GM12878 (cell line): ENCODE data around the gene SLC35E2B. TPM values are rescaled to one million over a fixed set of nuclear protein-coding genes. Genes with fewer than 3 reads are reported as not detected.

Experiments used
- BCL11A ChIP-seq: IDR thresholded peaks from 2 replicates; pipeline ENCODE4 v1.6.1; 2011; ENCODE audit warnings: low read depth, low read length
- CBX5 ChIP-seq: sonication (generic); IDR thresholded peaks from 2 replicates; pipeline ENCODE4 v1.6.1; 2016; ENCODE audit warnings: low read depth, moderate library complexity, mild to moderate bottlenecking, inconsistent platforms
- CHD2 ChIP-seq: IDR thresholded peaks from 2 replicates; pipeline ENCODE4 v1.6.1; 2011; ENCODE audit warnings: low read depth, low read length, improper control_type of control experiment, borderline replicate concordance
- DPF2 ChIP-seq: fragments of 450-650 bp; IDR thresholded peaks from 2 replicates; pipeline ENCODE4 v1.6.1; 2017; ENCODE audit warnings: mild to moderate bottlenecking
- KDM1A ChIP-seq: fragments of 200-600 bp; sonication (generic); IDR thresholded peaks from 2 replicates; pipeline ENCODE4 v1.6.1; 2016; ENCODE audit warnings: borderline replicate concordance
- MTA2 ChIP-seq: fragments of 450-650 bp; IDR thresholded peaks from 2 replicates; pipeline ENCODE4 v1.6.1; 2016; ENCODE audit warnings: low read depth, mild to moderate bottlenecking, moderate library complexity
- MTA3 ChIP-seq: IDR thresholded peaks from 2 replicates; pipeline ENCODE4 v1.6.1; 2012; ENCODE audit warnings: low read length, inconsistent platforms, borderline replicate concordance
- NFIC ChIP-seq: IDR thresholded peaks from 2 replicates; pipeline ENCODE4 v1.6.1; 2012; ENCODE audit warnings: low read depth, mild to moderate bottlenecking, inconsistent platforms, low read length, moderate library complexity
- NRF1 ChIP-seq: conservative IDR thresholded peaks from 2 replicates; pipeline ENCODE4 v1.6.1; 2011; ENCODE audit warnings: mild to moderate bottlenecking, low read depth, low read length, improper control_type of control experiment
- PAX8 ChIP-seq: fragments of 450-650 bp; IDR thresholded peaks from 2 replicates; pipeline ENCODE4 v1.6.1; 2017; ENCODE audit warnings: mild to moderate bottlenecking, moderate library complexity
- TCF3 ChIP-seq: IDR thresholded peaks from 2 replicates; pipeline ENCODE4 v1.6.1; 2012; ENCODE audit warnings: low read depth, mild to moderate bottlenecking, low read length, borderline replicate concordance; ENCODE audit not compliant: insufficient read depth
- ZSCAN29 ChIP-seq: fragments of 450-650 bp; IDR thresholded peaks from 2 replicates; pipeline ENCODE4 v1.6.1; 2017; ENCODE audit warnings: mild to moderate bottlenecking, moderate library complexity
- polyA plus RNA-seq, 11 experiments: library from polyadenylated mRNA; depleted of rRNA in 4 of 11; unstranded in 6 of 11; stranded (reverse) in 5 of 11; fragments of >200 nt; fragmentation: Nextera tagmentation in 4 of 11; fragmentation: Illumina TruSeq in 1 of 11; extraction: Ambion mirVana in 4 of 11; extraction: Trizol in 1 of 11; gene quantifications; 1 replicate in 1 of 11; 2 replicates in 10 of 11; pipeline versions ENCODE4 v1.2.1 to v1.2.3, GENCODE V29; 2011 to 2016; ENCODE audit warnings: inconsistent platforms in 2 of 11, missing spikeins in 2 of 11, low read depth in 1 of 11
- total RNA-seq, 4 experiments: library from RNA; depleted of rRNA in 3 of 4; stranded (reverse); fragments of >200 nt in 3 of 4; fragmentation: Illumina TruSeq in 1 of 4; extraction: Trizol in 1 of 4; gene quantifications; 2 replicates each; pipeline versions ENCODE4 v1.2.1 to v1.2.3, GENCODE V29; 2013 to 2021
- TF ChIP-seq, protein P1 (sequence below): IDR thresholded peaks from 2 replicates; pipeline ENCODE4 v1.6.1; 2012; ENCODE audit warnings: low read length, inconsistent platforms
- TF ChIP-seq, protein P2 (sequence below): fragments of 150-350 bp; IDR thresholded peaks from 2 replicates; pipeline ENCODE4 v1.6.1; 2016; ENCODE audit warnings: low read depth, low read length
- TF ChIP-seq, protein P3 (sequence below): fragments of 450-650 bp; IDR thresholded peaks from 2 replicates; pipeline ENCODE4 v1.6.1; 2017; ENCODE audit warnings: borderline replicate concordance
- TF ChIP-seq, protein P4 (sequence below): fragments of 450-650 bp; formaldehyde crosslinking; IDR thresholded peaks from 2 replicates; pipeline ENCODE4 v1.4.0; 2022; ENCODE audit warnings: mild to moderate bottlenecking, moderate library complexity
- TF ChIP-seq, protein P5 (sequence below): IDR thresholded peaks from 2 replicates; pipeline ENCODE4 v1.6.1; 2011; ENCODE audit warnings: borderline replicate concordance, low read depth, mild to moderate bottlenecking, moderate library complexity, low read length; ENCODE audit not compliant: insufficient read depth, poor library complexity, severe bottlenecking

The SLC35E2B gene
- total and polyA plus RNA-seq, 10 of the 15 experiments (the other 5 are each of a cell fraction or from before 2014, with no cell fraction given), result 2.6 to 36.7 (median 18.6) TPM

DNA sequence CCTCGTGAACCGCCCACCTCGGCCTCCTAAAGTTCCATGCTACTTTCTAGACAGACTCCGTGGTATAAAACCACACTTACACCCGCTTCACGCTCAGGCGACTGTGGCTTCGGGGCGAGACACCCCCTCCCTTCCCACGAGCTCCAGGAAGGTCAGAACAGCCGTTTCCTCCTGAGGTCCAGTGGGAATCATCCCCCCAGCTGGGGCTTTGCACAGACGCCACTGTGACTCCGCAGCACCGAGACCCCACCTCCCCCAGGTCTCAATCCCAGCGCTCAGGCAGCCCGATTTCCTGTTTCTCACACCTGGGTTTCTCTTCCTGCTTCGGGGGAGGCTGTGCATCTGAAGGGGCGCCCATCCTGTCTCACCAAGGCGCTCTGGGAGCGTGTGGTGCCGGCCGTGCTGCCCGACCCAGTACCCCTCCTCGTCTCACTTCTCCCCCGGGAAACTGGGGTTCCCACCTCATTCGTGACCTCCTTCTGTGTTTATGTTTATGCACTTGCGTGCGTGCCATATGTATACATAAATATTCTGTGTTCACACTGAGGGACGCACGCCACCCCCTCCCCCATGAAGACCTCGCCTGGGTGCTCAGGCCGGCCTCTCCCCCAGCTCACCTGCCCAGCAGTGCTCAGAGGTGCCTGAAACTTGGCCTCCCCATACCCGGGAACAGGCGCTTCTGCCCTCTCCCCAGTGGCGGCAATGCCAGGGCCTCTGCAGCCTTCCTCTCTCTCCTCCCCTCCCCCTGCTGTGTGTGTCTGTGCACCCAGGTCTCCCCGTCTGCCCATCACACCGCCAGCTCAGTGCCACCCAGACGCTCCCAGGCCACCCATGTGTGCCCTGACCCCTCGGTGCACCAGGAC lies 14.6 kb downstream of the SLC35E2B start (continued):
- TF ChIP-seq, protein P1, sequence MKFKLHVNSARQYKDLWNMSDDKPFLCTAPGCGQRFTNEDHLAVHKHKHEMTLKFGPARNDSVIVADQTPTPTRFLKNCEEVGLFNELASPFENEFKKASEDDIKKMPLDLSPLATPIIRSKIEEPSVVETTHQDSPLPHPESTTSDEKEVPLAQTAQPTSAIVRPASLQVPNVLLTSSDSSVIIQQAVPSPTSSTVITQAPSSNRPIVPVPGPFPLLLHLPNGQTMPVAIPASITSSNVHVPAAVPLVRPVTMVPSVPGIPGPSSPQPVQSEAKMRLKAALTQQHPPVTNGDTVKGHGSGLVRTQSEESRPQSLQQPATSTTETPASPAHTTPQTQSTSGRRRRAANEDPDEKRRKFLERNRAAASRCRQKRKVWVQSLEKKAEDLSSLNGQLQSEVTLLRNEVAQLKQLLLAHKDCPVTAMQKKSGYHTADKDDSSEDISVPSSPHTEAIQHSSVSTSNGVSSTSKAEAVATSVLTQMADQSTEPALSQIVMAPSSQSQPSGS, result peak; percentile 77; the same call in 1 of the 2 replicates
- TF ChIP-seq DPF2 (peak; percentile 94), MTA3 (peak; percentile 81; the same call in 1 of the 2 replicates), KDM1A (no peak), TCF3 (peak; percentile 64), CHD2 (peak; percentile 83), NRF1 (no peak), BCL11A (peak; percentile 51), CBX5 (no peak), ZSCAN29 (no peak), PAX8 (no peak), NFIC (peak; percentile 78), MTA2 (peak; percentile 84)
- TF ChIP-seq, protein P2, sequence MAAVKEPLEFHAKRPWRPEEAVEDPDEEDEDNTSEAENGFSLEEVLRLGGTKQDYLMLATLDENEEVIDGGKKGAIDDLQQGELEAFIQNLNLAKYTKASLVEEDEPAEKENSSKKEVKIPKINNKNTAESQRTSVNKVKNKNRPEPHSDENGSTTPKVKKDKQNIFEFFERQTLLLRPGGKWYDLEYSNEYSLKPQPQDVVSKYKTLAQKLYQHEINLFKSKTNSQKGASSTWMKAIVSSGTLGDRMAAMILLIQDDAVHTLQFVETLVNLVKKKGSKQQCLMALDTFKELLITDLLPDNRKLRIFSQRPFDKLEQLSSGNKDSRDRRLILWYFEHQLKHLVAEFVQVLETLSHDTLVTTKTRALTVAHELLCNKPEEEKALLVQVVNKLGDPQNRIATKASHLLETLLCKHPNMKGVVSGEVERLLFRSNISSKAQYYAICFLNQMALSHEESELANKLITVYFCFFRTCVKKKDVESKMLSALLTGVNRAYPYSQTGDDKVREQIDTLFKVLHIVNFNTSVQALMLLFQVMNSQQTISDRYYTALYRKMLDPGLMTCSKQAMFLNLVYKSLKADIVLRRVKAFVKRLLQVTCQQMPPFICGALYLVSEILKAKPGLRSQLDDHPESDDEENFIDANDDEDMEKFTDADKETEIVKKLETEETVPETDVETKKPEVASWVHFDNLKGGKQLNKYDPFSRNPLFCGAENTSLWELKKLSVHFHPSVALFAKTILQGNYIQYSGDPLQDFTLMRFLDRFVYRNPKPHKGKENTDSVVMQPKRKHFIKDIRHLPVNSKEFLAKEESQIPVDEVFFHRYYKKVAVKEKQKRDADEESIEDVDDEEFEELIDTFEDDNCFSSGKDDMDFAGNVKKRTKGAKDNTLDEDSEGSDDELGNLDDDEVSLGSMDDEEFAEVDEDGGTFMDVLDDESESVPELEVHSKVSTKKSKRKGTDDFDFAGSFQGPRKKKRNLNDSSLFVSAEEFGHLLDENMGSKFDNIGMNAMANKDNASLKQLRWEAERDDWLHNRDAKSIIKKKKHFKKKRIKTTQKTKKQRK, result no peak
- TF ChIP-seq, protein P3, sequence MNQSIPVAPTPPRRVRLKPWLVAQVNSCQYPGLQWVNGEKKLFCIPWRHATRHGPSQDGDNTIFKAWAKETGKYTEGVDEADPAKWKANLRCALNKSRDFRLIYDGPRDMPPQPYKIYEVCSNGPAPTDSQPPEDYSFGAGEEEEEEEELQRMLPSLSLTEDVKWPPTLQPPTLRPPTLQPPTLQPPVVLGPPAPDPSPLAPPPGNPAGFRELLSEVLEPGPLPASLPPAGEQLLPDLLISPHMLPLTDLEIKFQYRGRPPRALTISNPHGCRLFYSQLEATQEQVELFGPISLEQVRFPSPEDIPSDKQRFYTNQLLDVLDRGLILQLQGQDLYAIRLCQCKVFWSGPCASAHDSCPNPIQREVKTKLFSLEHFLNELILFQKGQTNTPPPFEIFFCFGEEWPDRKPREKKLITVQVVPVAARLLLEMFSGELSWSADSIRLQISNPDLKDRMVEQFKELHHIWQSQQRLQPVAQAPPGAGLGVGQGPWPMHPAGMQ, result peak; percentile 71; the same call in 1 of the 2 replicates
- TF ChIP-seq, protein P4, sequence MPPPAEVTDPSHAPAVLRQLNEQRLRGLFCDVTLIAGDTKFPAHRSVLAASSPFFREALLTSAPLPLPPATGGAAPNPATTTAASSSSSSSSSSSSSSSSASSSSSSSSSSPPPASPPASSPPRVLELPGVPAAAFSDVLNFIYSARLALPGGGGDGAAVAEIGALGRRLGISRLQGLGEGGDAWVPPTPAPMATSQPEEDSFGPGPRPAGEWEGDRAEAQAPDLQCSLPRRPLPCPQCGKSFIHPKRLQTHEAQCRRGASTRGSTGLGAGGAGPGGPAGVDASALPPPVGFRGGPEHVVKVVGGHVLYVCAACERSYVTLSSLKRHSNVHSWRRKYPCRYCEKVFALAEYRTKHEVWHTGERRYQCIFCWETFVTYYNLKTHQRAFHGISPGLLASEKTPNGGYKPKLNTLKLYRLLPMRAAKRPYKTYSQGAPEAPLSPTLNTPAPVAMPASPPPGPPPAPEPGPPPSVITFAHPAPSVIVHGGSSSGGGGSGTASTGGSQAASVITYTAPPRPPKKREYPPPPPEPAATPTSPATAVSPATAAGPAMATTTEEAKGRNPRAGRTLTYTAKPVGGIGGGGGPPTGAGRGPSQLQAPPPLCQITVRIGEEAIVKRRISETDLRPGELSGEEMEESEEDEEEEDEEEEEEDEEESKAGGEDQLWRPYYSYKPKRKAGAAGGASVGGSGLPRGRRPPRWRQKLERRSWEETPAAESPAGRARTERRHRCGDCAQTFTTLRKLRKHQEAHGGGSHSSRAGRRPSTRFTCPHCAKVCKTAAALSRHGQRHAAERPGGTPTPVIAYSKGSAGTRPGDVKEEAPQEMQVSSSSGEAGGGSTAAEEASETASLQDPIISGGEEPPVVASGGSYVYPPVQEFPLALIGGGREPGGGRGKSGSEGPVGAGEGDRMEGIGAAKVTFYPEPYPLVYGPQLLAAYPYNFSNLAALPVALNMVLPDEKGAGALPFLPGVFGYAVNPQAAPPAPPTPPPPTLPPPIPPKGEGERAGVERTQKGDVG, result 0 out of 2 replicates have a peak, but pooled peaks have one; percentile 21
- TF ChIP-seq, protein P5, sequence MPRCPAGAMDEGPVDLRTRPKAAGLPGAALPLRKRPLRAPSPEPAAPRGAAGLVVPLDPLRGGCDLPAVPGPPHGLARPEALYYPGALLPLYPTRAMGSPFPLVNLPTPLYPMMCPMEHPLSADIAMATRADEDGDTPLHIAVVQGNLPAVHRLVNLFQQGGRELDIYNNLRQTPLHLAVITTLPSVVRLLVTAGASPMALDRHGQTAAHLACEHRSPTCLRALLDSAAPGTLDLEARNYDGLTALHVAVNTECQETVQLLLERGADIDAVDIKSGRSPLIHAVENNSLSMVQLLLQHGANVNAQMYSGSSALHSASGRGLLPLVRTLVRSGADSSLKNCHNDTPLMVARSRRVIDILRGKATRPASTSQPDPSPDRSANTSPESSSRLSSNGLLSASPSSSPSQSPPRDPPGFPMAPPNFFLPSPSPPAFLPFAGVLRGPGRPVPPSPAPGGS, result peak; percentile 80
